ENCODE results near the gene PAK1IP1. TPM values are rescaled to one million over a fixed set of nuclear protein-coding genes. Genes with fewer than 3 reads are reported as not detected.

Gene PAK1IP1
- total RNA-seq, 1 experiment from 2014 or later = 34.0 TPM

DNA sequence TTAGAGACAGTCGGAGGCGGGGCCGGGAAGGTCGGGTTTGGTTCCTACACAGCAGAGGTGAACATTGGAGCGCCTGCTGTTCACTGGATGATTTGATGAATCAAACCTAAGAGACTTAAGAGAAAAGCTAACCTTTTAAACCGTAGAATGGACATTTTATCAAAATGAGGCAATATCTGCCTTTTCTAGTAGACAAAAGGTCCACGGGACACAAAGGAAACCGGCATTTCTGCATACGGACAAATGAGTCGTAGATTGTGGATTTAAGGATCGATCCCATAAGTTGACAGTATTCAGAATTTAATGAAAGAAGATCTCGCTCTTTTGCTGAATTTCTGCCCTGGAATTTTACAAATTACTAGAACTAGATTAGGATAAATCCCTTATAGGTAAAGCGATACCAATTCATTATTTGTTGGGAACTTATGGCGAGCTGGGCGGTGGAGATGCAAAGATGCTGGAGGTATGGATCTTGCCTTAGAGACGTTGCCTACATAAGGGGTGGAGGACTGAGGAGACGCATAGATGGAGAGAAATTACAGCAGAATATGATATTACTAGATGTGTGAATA lies 400 bp downstream of the PAK1IP1 start:
- Histone ChIP-seq H3K9ac (ENCODE audit: low read length) (peak overlapping the region; percentile 95), H3K4me1 (ENCODE audit: insufficient read depth, low read length) (peaks cover 19% of the 10 kb centered on the region), H3K9me2 (replicated peaks; ENCODE audit: low read length) (no peaks in the 10 kb centered on the region), H3F3A (ENCODE audit: low read length, unreplicated experiment) (no peaks in the 10 kb centered on the region), H3K27ac (ENCODE audit: low read length) (peak overlapping the region; percentile 94), H3K4me2 (ENCODE audit: low read length) (peak overlapping the region; percentile 92), H3K4me3 (ENCODE audit: low read length) (peak overlapping the region; percentile 98), H4K20me1 (ENCODE audit: low read length) (no peaks in the 10 kb centered on the region), H3K9me3 (ENCODE audit: low read length) (no peaks in the 10 kb centered on the region), H3K27me3 (ENCODE audit: low read length) (no peaks in the 10 kb centered on the region), H3K79me2 (ENCODE audit: low read length) (peaks cover 66% of the 10 kb centered on the region), H3K36me3 (ENCODE audit: low read depth, low read length) (peaks cover 23% of the 10 kb centered on the region; the same call in 1 of the 2 replicates), H2AFZ (ENCODE audit: low read length) (peak overlapping the region; percentile 84)
- ATAC-seq (no peak; the same call in 1 of the 2 replicates), DNase-seq (no peak)
- TF ChIP-seq EZH2phosphoT487 (IDR thresholded peaks at IDR 0.05; ENCODE audit: borderline replicate concordance, low read length) (no peak), EZH2 (IDR thresholded peaks at IDR 0.05; ENCODE audit: low read length, unreplicated experiment) (no peak)
- TF ChIP-seq, protein P1, sequence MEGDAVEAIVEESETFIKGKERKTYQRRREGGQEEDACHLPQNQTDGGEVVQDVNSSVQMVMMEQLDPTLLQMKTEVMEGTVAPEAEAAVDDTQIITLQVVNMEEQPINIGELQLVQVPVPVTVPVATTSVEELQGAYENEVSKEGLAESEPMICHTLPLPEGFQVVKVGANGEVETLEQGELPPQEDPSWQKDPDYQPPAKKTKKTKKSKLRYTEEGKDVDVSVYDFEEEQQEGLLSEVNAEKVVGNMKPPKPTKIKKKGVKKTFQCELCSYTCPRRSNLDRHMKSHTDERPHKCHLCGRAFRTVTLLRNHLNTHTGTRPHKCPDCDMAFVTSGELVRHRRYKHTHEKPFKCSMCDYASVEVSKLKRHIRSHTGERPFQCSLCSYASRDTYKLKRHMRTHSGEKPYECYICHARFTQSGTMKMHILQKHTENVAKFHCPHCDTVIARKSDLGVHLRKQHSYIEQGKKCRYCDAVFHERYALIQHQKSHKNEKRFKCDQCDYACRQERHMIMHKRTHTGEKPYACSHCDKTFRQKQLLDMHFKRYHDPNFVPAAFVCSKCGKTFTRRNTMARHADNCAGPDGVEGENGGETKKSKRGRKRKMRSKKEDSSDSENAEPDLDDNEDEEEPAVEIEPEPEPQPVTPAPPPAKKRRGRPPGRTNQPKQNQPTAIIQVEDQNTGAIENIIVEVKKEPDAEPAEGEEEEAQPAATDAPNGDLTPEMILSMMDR (conservative IDR thresholded peaks at IDR 0.05; ENCODE audit: low read depth, low read length) = no peak
- POLR2A ChIA-PET (ENCODE audit: unreplicated experiment) = interaction anchor here (0.6 to 0.9 kb wide), 3 partner anchors 28 to 1931 kb away, joined by 4 to 8 read pairs (median 6); partner anchors contain the start of gene TMEM14C
- intact Hi-C loops (cut with micrococcal nuclease) = loop anchor here (2.0 to 5.0 kb wide), 2 partner anchors 28 to 107 kb away; partner anchors contain the start of gene TMEM14C
- CTCF ChIA-PET = interaction anchor here (0.6 to 1.1 kb wide), 4 partner anchors 28 to 229 kb away, joined by 3 to 11 read pairs (median 8); partner anchors contain the start of gene TMEM14C
- TSS peak; percentile 81 for BruUV-seq (replicated peaks)

DNA sequence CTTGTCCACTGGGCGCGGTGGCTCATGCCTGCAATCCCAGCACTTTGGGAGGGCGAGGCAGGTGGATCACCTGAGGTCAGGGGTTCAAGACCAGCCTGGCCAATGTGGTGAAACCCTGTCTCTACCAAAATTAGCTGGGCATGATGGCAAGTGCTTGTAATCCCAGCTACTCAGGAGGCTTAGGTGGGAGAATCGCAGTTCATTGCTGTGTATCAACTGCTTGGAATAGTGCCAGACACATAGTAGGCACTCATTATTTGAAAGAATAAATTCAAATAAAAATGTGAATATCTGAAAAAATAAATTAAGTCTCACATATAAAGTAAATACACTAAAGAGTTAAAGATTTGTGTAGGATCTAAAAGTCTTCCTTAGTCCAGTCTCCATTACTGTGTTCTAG lies 1.9 kb downstream of the PAK1IP1 start:
- no peak for ATAC-seq

More for the DNA sequence above, 1.9 kb downstream of the PAK1IP1 start:
- no peaks in the 10 kb centered on the region for H3K27me3 ChIP-seq (ENCODE audit: low read length)
- H2AFZ ChIP-seq (ENCODE audit: low read length) = no peak overlapping the region
- TF ChIP-seq, protein P1 (conservative IDR thresholded peaks at IDR 0.05; ENCODE audit: low read depth, low read length) = no peak
- TF ChIP-seq EZH2phosphoT487 (IDR thresholded peaks at IDR 0.05; ENCODE audit: borderline replicate concordance, low read length) = no peak
- intact Hi-C loops (cut with micrococcal nuclease) = loop anchor here (5.0 kb wide), 1 partner anchor 106 kb away; no protein-coding TSS in a partner anchor
- CTCF ChIA-PET = no interaction called here
- H3K9me2 ChIP-seq (replicated peaks; ENCODE audit: low read length) = no peaks in the 10 kb centered on the region
- no peak for DNase-seq
- H3F3A ChIP-seq (ENCODE audit: low read length, unreplicated experiment) = no peaks in the 10 kb centered on the region
- no peak overlapping the region for H3K27ac ChIP-seq (ENCODE audit: low read length)
- H3K4me3 ChIP-seq (ENCODE audit: low read length) = peak overlapping the region; percentile 98
- H3K79me2 ChIP-seq (ENCODE audit: low read length) = peaks cover 73% of the 10 kb centered on the region
- H3K36me3 ChIP-seq (ENCODE audit: low read depth, low read length) = peaks cover 31% of the 10 kb centered on the region; the same call in 1 of the 2 replicates
- H3K4me2 ChIP-seq (ENCODE audit: low read length) = peak overlapping the region; percentile 92
- no peaks in the 10 kb centered on the region for H3K9me3 ChIP-seq (ENCODE audit: low read length)
- no peaks in the 10 kb centered on the region; the same call in 1 of the 2 replicates for H4K20me1 ChIP-seq (ENCODE audit: low read length)
- no peak overlapping the region for H3K9ac ChIP-seq (ENCODE audit: low read length)
- H3K4me1 ChIP-seq (ENCODE audit: insufficient read depth, low read length) = peaks cover 19% of the 10 kb centered on the region
- POLR2A ChIA-PET (ENCODE audit: unreplicated experiment) = no interaction called here
- no TSS peak for BruUV-seq (replicated peaks)
